ENCODE measurements around the gene ORC5.

GRCh38 chr7:104179178-104179577 lies 28.6 kb downstream of the ORC5 start:
- TF ChIP-seq CTCF (IDR thresholded peaks at IDR 0.05) (no peak), POLR2A (IDR thresholded peaks at IDR 0.05) (no peak)
